Activated gamma-delta T cell (primary cell): ENCODE data around the gene MKLN1.
"Not testable (repeated sequence)": the region's sequence is repeated elsewhere in the genome, so short reads cannot be mapped to it uniquely, and the experiment has no call there.

Source experiments
- DNase-seq: peaks from one replicate; lab custom pipeline; 2025; lab: John Stamatoyannopoulos, UW

The MKLN1 gene

DNA sequence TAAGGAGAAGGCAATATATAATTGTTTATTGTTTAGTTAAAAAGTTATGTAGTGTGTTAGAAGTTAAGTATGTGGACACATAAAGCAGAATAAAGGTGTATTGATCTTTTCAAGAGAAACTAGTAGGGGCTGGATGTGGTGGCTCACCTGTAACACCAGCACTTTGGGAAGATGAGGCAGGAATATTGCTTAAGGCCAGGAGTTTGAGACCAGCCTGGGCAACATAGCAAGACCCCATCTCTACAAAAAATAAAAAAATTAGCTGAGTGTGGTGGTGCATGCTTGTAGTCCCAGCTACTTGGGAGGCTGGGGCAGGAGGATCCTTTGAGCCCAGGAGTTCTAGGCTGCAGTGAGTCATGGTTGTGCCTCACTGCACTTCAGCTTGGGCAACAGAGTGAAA lies 135.0 kb downstream of the MKLN1 start:
- not testable (repeated sequence) for DNase-seq

DNA sequence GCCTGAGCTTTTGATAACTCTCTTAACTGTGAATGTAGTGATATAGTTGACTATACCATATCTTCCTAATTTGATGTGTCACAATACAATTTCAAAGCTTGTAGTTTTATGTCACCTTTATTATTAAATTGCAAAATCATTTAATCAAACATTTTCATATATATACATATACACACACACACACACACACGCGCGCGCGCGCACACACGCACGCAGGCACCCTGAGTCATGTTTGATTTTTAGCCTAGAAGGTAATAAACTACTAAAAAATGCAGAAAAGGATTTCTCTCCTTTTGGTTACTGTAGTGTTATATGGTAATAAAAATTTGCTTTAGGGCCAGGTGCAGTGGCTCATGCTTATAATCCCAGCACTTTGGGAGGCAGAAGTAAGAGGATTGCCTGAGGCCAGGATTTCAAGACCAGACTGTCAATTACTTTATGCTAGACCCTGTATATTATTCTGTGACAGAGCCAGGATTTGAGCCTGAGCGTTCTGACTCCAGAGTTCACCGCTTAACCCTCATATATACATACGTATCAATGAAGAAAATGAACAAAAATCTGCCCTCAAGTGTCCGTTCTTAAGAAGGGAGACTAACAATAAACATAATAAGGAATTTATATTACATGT lies 139.2 kb downstream of the MKLN1 start:
- no peak for DNase-seq

DNA sequence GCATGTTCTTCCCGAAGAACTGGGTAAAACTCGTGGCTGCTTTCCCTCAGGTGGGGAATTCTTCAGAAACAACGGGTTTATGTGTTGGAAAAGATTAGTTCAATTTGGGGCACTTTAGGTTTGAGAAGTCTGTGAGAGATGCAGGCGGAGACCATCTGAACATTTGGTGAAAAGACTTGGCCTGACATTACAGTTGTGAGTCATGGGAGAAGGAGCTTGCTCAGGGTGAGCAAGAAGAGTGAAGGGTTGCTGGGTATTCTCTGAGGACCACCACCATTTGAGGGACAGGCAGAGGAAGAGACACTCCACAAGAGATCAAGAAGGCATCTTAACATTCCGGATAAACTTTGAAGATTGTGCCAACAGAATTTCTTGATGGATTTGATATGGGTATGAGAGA lies 140.1 kb downstream of the MKLN1 start:
- DNase-seq = no peak

DNA sequence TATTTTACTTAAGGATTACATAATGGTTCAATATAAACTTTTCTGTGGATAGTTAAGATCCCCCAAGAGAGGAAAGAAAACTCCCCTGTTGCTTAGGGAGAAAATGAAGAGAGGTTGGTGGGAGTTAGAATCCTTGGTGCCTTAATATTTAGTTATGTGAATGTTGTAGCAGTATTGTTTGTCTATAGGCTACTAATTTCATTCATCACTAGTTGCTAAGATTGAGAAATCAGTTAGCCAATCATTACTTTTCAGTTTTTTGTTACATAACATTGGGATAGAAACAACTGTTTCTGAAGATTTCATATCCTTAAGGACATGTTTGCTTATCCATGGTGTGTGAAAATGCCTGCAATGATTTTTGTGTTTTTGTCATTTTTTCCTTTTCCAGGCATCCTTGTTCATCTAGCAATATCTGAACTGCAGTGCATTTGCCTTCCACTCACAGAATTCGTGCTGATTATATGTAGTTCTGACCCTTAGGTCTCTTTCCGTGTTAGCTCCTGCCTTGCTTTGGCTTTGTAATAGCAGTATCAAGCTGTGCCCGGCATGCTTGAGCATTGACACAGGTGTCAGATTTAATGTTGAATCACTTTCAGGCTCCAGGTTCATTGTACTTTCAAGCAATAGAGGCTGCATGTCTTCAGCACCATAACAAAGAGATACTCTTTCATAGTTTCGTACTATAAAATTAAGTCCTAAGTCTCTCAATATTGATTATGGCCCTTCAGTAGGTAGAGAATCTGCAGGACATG lies 143.8 kb downstream of the MKLN1 start:
- no peak for DNase-seq

DNA sequence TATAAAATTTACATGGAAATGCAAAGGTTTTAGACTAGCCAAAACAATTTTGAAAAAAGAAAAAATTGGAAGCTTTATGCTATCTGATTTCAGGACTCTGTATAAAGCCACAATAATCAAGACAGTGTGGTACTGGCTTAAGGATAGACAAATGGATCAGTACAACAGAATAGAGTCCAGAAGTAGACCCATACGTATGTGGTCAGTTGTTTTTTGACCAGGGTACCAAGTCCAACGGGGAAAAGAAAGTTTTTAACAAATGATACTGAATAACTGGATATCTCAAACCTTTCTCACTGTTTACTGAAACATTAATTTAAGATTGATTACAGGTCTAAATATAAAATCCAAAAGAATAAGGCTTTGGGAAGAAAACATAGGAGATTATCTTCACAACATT lies 149.1 kb downstream of the MKLN1 start:
- DNase-seq = no peak

DNA sequence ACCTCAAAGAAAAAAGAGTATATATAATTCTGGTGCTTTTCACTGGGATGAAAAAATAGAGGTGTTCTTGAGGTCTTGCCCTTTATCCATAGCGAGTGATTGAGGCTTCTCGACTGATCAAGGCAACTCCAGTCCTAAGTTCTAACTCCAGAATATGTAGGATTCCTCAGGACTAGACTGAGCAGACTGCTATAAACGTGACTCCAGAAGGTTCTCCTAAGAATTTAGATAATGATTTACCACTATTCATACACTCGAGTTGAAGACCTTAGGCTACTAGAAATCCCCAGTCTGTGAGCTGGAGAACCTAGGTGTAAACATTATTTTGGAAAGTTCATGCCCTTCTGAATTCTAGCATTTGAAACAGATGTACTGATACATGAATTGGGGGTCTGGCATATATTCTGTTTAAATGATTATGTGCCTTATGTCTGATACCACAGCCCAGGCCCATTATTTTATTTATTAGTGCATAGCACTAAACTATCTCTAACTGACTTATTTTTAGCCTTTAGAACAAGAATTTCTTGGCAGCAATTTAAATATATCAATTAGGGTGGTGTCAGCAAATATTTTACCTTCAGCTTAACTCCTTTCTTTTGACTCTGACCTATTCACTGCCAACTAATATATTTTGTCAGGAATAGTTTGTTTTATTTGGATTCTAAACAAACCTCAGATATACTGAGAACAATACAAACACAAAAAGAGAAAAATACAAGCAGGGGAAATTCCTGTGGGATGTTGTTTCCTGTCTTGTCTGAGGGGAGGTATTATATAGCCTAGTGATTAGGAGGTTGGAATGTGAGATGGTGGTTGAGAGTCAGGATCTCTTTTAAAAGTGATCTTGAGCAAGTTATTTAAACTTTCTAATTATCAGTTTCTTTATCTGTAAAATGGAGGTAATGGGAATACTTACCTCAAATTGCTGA lies 153.0 kb downstream of the MKLN1 start:
- DNase-seq = no peak

DNA sequence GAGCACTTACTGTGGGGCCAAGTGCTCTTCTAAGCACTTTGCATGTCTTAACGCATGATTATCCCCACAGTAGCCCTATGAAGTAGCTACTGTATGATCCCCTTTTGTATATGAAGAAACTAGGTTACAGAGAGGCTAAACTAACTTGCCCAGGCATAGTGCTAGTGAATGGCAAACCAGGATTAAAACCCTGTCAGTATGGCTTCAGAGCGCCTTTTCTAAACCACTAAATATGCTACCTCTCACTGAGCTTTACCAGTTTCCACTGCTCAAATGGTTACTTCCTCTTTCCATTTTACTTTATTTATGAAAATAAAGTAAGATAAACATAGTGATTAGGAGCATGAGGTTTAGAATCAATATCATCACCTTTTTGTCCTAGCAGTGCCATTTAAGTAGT lies 155.1 kb downstream of the MKLN1 start:
- DNase-seq = no peak

DNA sequence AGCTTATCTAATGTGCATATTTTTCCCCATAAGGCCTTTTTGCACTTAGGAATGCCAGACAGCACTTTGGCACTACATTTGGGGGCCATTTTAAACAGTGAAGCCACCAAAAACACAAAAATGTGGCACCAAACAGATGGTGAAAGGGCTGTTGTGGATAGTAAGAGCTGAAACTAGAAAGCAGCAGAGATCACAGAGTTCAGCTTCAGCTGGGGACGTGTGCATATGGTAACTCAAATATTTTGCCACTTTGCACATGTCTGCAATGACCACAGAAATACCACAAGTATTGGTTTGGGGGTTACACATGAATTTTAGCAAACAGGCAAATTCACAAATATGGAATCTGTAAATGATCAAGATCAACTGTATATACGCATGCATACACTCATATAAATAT lies 155.9 kb downstream of the MKLN1 start:
- DNase-seq = no peak

DNA sequence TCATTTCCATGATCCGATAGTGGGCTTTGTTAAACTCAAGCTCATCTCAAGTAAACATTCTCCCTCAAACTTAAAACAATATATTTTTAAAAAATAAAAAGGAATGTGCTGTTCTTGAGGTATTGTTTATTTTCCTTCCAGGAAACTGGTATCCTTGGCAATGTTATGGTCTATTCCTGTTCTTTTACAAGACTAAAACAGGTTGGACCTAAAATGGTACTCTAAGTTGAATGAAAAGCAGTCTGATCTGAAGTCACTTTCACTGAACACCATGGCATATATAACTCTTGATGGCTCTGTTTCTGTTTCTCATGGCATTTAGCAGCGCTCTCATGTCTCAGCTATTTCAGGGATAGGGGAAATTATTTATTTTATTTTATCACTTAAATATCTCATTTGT lies 158.7 kb downstream of the MKLN1 start:
- DNase-seq = no peak

DNA sequence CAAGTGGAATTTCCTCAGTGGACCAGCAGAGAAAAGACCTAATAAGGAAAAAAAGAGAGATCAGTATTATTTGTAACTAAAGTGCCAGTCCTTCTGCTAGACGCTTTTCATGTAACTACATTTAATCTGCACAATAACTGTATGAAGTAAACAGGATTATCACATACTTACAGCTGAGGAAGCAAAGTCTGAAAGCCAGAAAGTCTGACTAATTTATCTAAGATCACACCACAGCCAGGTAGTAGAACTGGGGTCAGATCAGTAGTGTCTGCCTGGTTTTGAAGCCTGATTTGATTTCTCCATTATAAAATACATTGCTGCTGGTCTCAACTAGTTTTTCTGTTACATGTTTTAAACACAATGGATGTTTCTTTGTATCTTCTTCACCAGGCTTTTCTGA lies 159.5 kb downstream of the MKLN1 start:
- no peak for DNase-seq

DNA sequence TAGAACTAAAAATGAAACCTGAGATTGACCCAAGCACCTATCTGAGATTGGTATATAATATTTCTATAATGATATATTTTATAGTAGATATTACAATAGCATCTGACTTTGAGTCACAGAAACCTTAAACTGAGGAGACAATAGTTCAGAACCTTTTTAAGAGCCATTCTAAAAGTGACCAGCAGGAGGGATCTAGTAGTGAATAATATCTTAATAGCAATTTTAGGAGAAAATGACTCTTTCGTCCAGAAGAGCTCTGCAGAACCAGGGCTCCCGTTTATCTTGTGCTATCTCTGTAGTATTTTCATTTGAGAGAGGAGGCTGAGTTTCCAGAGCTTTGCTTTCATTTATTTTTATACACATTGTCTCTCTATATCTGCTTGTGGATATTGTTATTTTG lies 160.7 kb downstream of the MKLN1 start:
- DNase-seq = no peak

DNA sequence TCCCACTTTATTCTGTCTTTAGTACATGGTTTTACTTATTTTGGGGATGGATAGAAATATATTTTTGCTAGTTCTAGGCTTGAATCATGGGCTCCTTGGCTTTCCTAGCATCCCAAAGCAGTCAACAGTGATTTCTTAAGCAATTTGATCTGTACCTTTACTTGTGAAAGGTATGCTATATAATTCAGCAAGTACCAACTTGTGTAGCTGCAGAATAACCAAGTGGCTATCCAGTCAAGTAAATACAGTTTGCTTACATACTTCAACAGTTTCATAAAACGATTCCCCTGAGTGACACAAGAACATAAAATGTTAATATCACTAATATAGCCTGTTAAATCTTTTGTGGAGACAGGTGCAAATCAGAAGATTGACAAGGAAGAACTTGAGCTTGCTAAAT lies 161.5 kb downstream of the MKLN1 start:
- no peak for DNase-seq

DNA sequence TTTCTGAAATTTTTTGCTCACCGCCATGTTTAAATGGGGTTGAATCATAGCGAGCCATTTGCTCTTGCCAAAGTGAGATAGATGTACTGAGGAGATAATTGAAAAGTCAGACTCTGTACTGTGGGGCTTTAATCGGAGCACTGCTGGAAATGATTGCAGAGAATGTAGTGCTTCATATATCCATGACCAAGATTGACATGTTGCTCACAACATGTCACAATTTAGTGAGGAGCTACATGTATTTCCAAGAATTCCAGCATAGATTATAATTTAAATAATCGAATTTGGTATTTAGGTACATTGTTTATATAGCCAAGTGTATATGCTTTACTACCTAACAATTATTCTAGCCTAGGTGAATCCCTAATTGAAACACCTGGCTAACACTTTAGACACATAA lies 162.2 kb downstream of the MKLN1 start:
- DNase-seq = no peak

DNA sequence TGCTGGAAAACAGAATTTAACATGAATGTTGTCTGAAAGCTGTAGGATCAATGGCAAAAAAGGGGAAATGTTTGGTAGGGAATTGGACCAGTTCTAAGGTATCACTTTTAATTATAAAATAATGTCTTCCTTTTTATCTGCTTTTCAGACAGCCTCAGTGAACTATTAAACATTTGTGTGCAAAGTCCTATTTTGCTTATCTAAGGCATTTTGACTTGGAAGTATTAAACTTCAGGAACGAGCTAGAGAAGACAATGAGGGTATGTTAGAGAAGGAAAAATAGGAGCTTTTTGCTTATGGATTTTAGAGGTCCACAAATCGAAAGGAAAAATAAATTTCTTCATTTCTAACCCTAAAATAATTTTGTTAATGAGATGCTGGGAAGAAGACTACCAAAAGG lies 165.4 kb downstream of the MKLN1 start:
- DNase-seq = no peak

DNA sequence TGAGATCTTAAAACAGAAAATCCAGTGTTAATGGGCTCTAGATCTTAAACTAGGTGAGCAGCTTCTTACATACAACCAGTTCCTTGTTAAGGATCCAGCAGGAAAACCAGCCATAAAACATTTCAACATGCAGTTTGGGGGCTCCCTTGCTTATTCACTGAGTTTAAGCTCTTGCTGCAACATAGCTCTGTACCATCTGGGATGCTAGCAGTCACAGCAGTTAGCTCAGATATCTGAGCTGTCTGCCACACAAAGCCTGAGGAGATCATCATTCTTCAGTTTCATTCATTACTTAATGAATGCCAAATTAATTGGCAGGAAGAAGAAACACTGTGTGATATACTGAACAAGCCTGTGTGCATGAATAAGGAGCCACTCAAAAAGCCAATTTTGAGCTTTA lies 165.9 kb downstream of the MKLN1 start:
- no peak for DNase-seq

DNA sequence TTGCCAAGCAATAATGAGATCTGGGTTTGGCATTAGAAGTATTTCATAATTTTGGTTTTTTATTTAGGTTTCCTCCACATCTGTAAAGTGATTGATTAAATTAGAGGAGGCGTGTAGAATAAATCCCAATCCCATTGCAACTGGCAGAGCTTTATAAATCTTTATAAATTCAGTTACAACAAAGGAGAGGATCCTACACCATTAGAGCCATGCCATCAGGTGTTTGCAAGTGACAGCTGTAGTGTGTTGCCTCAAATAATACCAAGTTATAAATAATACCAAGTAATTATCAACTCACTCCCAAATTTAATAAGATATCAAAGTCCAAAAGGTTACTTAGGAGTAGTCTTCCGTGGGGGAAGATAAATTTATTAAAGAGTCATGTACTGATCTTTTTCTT lies 166.5 kb downstream of the MKLN1 start:
- DNase-seq = no peak

DNA sequence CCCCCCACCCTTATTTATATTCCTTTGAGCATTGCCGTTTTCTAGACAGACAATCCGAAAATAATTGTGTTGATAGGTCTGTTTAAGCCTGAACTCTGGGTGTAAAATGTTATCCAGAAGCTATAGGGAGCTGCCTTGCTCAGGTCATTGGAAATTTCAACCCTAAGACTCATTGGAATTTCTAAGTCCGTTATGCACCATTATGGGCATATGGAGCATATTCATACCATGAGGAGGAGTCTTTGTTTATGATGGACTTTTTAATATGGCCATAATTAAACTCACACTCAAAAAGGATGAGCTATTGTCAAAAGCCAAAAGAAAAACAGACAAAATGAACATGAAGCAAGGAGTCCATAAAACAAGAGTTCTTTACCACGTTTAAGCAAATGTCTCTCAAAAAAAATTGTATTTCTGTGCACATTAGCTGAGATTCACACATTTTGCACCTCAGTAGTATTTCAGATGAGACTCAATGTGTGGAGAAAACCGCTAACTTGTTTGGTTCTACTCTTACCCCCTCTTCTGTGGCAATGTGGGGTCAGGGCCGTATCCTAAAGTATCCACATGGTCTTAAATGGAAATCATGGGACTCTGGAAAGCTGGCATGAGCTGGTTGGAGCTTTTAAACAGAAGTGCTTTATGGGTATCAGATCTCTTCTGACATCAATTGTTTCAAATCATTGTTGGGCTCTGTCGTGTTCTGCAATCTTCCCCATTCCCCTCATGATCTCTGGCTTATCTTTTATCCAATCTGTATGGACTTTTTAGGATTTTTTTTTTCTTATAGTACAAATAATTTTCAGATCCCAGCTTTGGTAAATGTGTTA lies 168.2 kb downstream of the MKLN1 start:
- DNase-seq = no peak

DNA sequence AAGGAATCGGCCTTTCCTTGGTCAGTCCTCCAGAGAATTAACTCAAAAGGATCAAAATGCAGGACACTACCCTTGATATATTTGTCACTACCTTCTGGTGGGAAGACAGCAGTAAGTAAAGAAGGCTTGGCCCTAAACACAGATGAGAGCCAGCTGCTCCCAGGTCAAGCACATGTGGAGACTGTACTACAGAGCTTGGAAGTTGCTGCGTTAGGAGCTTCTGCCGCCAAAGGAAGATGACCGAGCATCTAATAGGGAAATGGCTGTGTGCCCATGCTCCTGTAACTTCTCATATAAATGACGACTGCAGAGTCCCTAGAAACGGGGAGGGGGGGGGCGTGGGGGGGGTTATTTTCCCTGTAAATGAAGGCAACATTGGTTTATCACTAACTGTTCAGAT lies 169.8 kb downstream of the MKLN1 start:
- DNase-seq = no peak

DNA sequence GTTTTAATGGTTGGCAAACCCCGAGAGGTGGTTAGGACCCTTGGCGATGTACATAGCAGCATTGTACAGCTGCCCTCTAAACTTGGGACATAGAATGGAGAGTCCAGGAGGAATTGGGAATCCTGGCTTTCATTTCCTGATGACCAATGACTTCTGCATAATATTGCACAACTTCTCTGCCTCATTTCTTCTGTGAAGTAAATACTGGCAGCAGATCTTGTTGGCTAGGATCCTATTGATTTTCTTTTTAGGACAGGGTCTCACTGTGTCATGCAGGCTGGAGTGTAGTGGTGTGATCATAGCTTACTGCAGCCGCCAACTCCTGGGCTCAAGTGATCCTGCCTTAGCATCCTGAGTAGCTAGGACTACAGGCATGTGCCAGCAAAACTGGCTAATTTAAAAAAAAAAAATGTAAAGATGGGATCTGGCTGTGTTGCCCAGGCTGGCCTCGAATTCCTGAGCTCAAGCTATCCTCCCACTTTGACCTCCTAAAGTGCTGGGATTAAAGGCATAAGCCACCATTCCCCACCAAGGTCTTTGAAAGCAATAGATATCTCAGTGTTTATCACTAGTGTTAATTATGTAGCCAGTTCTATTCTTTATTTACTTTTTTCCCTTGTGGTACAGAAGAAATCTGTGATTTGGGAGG lies 170.7 kb downstream of the MKLN1 start:
- DNase-seq = no peak

DNA sequence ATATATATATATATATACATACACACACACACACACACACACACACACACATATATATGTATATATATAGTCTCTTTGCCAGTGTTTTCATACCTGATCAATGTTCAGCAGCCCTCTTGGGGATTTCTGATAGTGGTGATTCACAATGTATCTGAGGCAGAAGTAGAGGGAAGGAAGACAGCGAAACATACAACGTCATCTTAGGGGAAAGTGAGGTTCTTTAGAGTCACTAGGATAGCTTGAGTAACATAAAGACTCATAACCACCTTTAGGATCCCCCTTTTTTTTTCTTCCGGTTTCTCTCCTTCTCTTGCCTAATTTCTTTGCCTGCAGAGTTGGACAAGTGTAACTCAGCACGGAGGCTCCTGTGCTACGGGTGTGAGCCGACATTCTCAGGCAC lies 172.1 kb downstream of the MKLN1 start:
- no peak for DNase-seq

DNA sequence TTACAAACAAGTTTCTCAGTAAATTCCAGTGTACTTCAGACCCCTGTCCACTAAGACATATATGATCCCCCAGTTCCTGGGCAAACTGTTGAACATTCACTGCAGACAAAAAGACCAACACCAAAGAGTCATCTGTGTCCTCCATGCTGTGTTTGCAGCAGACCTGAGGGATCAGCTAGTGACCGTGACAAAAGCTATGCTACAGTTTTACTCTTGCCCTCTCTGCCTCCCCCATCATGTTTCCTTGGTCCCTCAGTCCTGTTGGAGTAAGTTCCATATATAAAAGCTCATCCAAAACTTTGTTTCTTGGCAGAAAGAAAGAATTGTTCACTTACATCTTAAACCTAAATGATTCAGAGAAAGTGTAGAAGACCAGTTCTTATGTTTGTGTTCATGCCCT lies 172.7 kb downstream of the MKLN1 start:
- no peak for DNase-seq
